ENCODE measurements around the gene ZNF337. TPM values are rescaled to one million over a fixed set of nuclear protein-coding genes. Genes with fewer than 3 reads are reported as not detected.

The ZNF337 gene
- total and polyA plus RNA-seq, 2 donors (not counting 3 experiments of a cell fraction or from before 2014, with no cell fraction given), result 8.5 to 16.7 TPM

DNA sequence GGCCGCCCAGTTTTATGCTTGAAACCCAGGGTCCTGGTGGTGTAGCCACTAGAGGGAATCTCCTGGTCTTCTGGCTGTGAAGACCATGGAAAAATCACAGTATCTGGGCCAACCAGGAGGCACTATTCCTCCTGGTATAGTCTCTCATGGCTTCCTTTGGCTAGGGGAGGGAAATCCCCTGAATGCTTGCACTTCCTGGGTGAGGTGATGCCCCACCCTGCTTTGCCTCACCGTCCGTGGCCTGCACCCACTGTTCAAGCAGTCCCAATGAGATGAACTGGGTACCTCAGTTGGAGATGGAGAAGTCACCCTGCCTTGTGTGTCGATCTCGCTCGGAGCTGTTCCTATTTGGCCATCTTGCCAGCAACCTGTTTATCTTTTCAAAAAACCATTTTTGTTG lies 10.1 kb upstream of the ZNF337 start:
- Histone ChIP-seq H4K20me1 (replicated peaks; ENCODE audit: control insufficient read depth, extremely low read depth, insufficient read depth, low read length) (no peaks in the 10 kb centered on the region), H3K79me2 (ENCODE audit: control insufficient read depth, insufficient read depth, low read length) (no peaks in the 10 kb centered on the region), H3K36me3 (ENCODE audit: control insufficient read depth in 2 of 2, extremely low read depth in 1 of 2, insufficient read depth in 2 of 2, low read length in 2 of 2) (no peaks in the 10 kb centered on the region), H3K4me3 (replicated peaks in 1 of 3; ENCODE audit: insufficient read depth in 1 of 3, low read depth in 1 of 3, low read length in 3 of 3) (no peak overlapping the region), H3K9ac (replicated peaks; ENCODE audit: extremely low read depth, insufficient read depth, low read length) (no peak overlapping the region), H3K9me3 (replicated peaks; ENCODE audit: control insufficient read depth, insufficient read depth, low read length) (no peaks in the 10 kb centered on the region), H3K9me1 (replicated peaks; ENCODE audit: control insufficient read depth, extremely low read depth, insufficient read depth, low read length) (no peaks in the 10 kb centered on the region), H3K4me1 (ENCODE audit: control insufficient read depth, extremely low read depth, insufficient read depth, low read length) (no peaks in the 10 kb centered on the region), H2AFZ (ENCODE audit: low read depth, low read length) (no peak overlapping the region), H3K27me3 (ENCODE audit: control insufficient read depth in 2 of 2, insufficient read depth in 2 of 2, low read length in 2 of 2) (no peaks in the 10 kb centered on the region), H3K27ac (ENCODE audit: insufficient read depth, low read depth, low read length) (no peak overlapping the region), H3K4me2 (ENCODE audit: insufficient read depth, low read length) (no peak overlapping the region)
- DNase-seq (ENCODE audit: low read depth, low spot score) (no peak), FAIRE-seq (no peak)
- BruUV-seq (replicated peaks), result no TSS peak
- intact Hi-C loops (cut with micrococcal nuclease), result loop anchor here (10.0 kb wide), 1 partner anchor 1562 kb away; no protein-coding TSS in a partner anchor
- dilution Hi-C loops (cut with MboI; ENCODE audit: extremely low pct_ligation_motif_present, low sequenced_read_pairs), result no loop called here
- CTCF ChIA-PET, result no interaction called here
- POLR2A ChIA-PET, result no interaction called here
- TF ChIP-seq EZH2 (IDR thresholded peaks at IDR 0.05; ENCODE audit: borderline replicate concordance, low read depth, low read length, severe bottlenecking) (no peak), JUN (IDR thresholded peaks at IDR 0.05; ENCODE audit: borderline replicate concordance, insufficient read depth, insufficient read length, low read depth) (no peak), CTCF (IDR thresholded peaks at IDR 0.05; ENCODE audit: extremely low read depth in 1 of 2, insufficient read depth in 1 of 2, low read depth in 1 of 2, low read length in 2 of 2) (no peak), GATA2 (IDR thresholded peaks at IDR 0.05; ENCODE audit: insufficient read depth, insufficient read length, low read depth, low read length) (no peak), POLR2A (IDR thresholded peaks at IDR 0.05; ENCODE audit: low read depth, low read length) (no peak), MAX (IDR thresholded peaks at IDR 0.05; ENCODE audit: insufficient read depth, insufficient read length) (no peak), POLR2AphosphoS5 (IDR thresholded peaks at IDR 0.05; ENCODE audit: insufficient read depth, low read depth, low read length) (no peak)

Measured in endothelial cell of umbilical vein (primary cell).